PC-9 (cell line): ENCODE measurements around the gene ACBD6. TPM values are rescaled to one million over a fixed set of nuclear protein-coding genes. Genes with fewer than 3 reads are reported as not detected.

Experiments
- BruUV-seq: library from RNA; stranded (reverse); fragments of 400-500 nt; replicated peaks from 2 replicates; lab custom pipeline; 2021; lab: Mats Ljungman, UMichigan
- CTCF ChIA-PET: fragments of 300-600 bp; sonication (Branson Sonifier 250); formaldehyde crosslinking; loops from one replicate; lab custom pipeline; 2022; ENCODE audit warnings: antibody characterized with exemption; lab: Charles Lee
- POLR2A ChIA-PET: fragments of 300-600 bp; sonication (Branson Sonifier 250); formaldehyde crosslinking; loops from one replicate; lab custom pipeline; 2022; ENCODE audit warnings: antibody characterized with exemption; ENCODE audit not compliant: unreplicated experiment; lab: Charles Lee
- DNase-seq, 2 experiments: peaks; one replicate each; pipeline versions ENCODE4 v3.0.0 to v3.0.0-alpha.2; 2015 to 2022; ENCODE audit warnings: mixed read lengths in 1 of 2
- H2AFZ ChIP-seq: fragments of 200-600 bp; sonication (generic); 2 replicates; pipeline ENCODE4 v1.8.1; 2017; ENCODE audit warnings: antibody characterized with exemption
- H3F3A ChIP-seq: fragments of 200-600 bp; sonication (generic); 2 replicates; pipeline ENCODE4 v1.8.1; 2017; ENCODE audit warnings: antibody characterized with exemption, mild to moderate bottlenecking, low read depth; ENCODE audit not compliant: insufficient read depth
- H3K27ac ChIP-seq: fragments of 200-600 bp; sonication (generic); 2 replicates; pipeline ENCODE4 v1.6.1; 2016; ENCODE audit warnings: mixed run types
- H3K27me3 ChIP-seq: fragments of 200-600 bp; sonication (generic); 2 replicates; pipeline ENCODE4 v1.6.1; 2016; ENCODE audit warnings: low read depth, mixed run types; ENCODE audit not compliant: insufficient read depth
- H3K36me3 ChIP-seq: fragments of 200-600 bp; sonication (generic); 2 replicates; pipeline ENCODE4 v1.6.1; 2016; ENCODE audit warnings: low read depth, mixed run types
- H3K4me1 ChIP-seq: fragments of 200-600 bp; sonication (generic); replicated peaks from 2 replicates; pipeline ENCODE4 v1.6.1; 2016; ENCODE audit warnings: mixed run types; ENCODE audit not compliant: insufficient read depth
- H3K4me2 ChIP-seq: fragments of 200-600 bp; sonication (generic); 2 replicates; pipeline ENCODE4 v1.6.1; 2017; ENCODE audit warnings: mixed run types
- H3K4me3 ChIP-seq: fragments of 200-600 bp; sonication (generic); 2 replicates; pipeline ENCODE4 v1.6.1; 2016; ENCODE audit warnings: mixed run types
- H3K79me2 ChIP-seq: fragments of 200-600 bp; sonication (generic); 2 replicates; pipeline ENCODE4 v1.6.1; 2017; ENCODE audit warnings: low read depth, mixed run types
- H3K9me2 ChIP-seq: fragments of 200-600 bp; sonication (generic); 2 replicates; pipeline ENCODE4 v1.8.1; 2017; ENCODE audit warnings: mild to moderate bottlenecking; ENCODE audit not compliant: insufficient read depth
- H3K9me3 ChIP-seq: fragments of 200-600 bp; sonication (generic); 2 replicates; pipeline ENCODE4 v1.8.1; 2016; ENCODE audit warnings: low read depth; ENCODE audit not compliant: insufficient read depth
- H4K20me1 ChIP-seq: fragments of 200-600 bp; sonication (generic); 2 replicates; pipeline ENCODE4 v1.8.1; 2017; ENCODE audit not compliant: insufficient read depth
- EZH2 ChIP-seq: fragments of 200-600 bp; sonication (generic); IDR thresholded peaks from 2 replicates; pipeline ENCODE4 v1.8.0; 2017; ENCODE audit warnings: antibody characterized with exemption, low read depth
- intact Hi-C: fragments of 100-400 bp; cut with micrococcal nuclease; formaldehyde crosslinking; loops from one replicate; pipeline ENCODE4 v1.10.0; 2022; ENCODE audit not compliant: unreplicated experiment
- total RNA-seq: library from RNA; stranded (reverse); gene quantifications from 2 replicates; pipeline ENCODE4 v1.2.3, GENCODE V29; 2021
- TF ChIP-seq, protein P1 (sequence below): fragments of 200-600 bp; sonication (generic); conservative IDR thresholded peaks from 2 replicates; pipeline ENCODE4 v1.6.1; 2017; ENCODE audit warnings: mixed run types, antibody characterized with exemption, mild to moderate bottlenecking, moderate library complexity

The ACBD6 gene
- total RNA-seq, 1 experiment from 2014 or later, result 61.0 TPM

DNA sequence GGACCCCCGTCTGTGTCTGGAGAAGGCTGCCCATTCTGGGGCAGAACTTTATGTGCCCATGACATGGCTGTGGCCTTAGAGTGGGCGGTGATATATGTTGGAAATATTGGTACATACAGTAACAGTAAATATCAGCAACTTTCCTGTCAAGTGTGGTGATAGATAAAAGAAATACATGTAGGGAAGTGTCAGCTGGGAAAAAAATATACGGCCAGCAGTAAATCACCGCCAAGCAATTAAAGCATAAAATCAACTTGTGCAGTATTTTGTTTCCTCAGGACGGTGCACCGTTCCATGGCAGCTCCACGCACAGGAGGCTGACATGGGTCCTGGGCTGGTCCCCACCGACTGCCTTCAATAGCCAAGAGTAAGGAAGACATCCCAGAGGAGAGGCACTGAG, 244.9 kb downstream of the ACBD6 start:
- Histone ChIP-seq H3K27ac (no peak overlapping the region), H3K9me2 (no peaks in the 10 kb centered on the region), H3K4me1 (no peaks in the 10 kb centered on the region), H3K36me3 (no peaks in the 10 kb centered on the region), H2AFZ (no peak overlapping the region), H3F3A (no peaks in the 10 kb centered on the region), H3K79me2 (no peaks in the 10 kb centered on the region), H3K4me2 (no peak overlapping the region), H3K9me3 (no peaks in the 10 kb centered on the region), H3K4me3 (no peak overlapping the region), H3K27me3 (no peaks in the 10 kb centered on the region), H4K20me1 (no peaks in the 10 kb centered on the region)
- TF ChIP-seq EZH2, result no peak
- TF ChIP-seq, protein P1, sequence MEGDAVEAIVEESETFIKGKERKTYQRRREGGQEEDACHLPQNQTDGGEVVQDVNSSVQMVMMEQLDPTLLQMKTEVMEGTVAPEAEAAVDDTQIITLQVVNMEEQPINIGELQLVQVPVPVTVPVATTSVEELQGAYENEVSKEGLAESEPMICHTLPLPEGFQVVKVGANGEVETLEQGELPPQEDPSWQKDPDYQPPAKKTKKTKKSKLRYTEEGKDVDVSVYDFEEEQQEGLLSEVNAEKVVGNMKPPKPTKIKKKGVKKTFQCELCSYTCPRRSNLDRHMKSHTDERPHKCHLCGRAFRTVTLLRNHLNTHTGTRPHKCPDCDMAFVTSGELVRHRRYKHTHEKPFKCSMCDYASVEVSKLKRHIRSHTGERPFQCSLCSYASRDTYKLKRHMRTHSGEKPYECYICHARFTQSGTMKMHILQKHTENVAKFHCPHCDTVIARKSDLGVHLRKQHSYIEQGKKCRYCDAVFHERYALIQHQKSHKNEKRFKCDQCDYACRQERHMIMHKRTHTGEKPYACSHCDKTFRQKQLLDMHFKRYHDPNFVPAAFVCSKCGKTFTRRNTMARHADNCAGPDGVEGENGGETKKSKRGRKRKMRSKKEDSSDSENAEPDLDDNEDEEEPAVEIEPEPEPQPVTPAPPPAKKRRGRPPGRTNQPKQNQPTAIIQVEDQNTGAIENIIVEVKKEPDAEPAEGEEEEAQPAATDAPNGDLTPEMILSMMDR, result no peak
- ChIA-PET CTCF (no interaction called here), POLR2A (no interaction called here)
- no TSS peak for BruUV-seq
- intact Hi-C loops, result no loop called here
- no peak for DNase-seq

DNA sequence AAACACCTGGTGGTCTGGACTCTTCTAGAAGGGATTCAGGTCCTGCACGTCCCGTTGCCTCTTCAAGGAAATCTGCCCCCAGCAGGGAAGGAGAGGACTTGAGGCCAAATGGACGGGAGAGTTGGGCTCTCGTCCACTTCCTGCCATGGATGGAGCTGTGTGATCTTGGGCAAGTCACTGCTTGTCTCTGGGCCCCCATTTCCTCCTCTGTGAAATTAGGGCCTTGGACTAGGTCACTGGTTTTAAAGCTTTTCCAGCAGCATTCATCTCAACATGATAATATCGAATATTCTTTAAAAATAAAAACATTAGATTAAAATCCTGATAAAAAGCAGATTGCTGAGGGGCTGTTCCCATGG, 245.4 kb downstream of the ACBD6 start:
- H3K4me2 ChIP-seq, result no peak overlapping the region
- no peak for TF ChIP-seq EZH2
- TF ChIP-seq, protein P1, result no peak
- BruUV-seq, result no TSS peak
- H3K79me2 ChIP-seq, result no peaks in the 10 kb centered on the region
- no peak for DNase-seq
- no peak overlapping the region for H3K4me3 ChIP-seq
- H3K27ac ChIP-seq, result no peak overlapping the region
- H3K36me3 ChIP-seq, result no peaks in the 10 kb centered on the region
- intact Hi-C loops, result no loop called here
- H3K9me3 ChIP-seq, result no peaks in the 10 kb centered on the region
- no peaks in the 10 kb centered on the region for H4K20me1 ChIP-seq
- ChIA-PET POLR2A (no interaction called here), CTCF (no interaction called here)
- no peaks in the 10 kb centered on the region for H3K9me2 ChIP-seq
- no peak overlapping the region for H2AFZ ChIP-seq
- no peaks in the 10 kb centered on the region for H3F3A ChIP-seq
- no peaks in the 10 kb centered on the region for H3K27me3 ChIP-seq
- H3K4me1 ChIP-seq, result no peaks in the 10 kb centered on the region

DNA sequence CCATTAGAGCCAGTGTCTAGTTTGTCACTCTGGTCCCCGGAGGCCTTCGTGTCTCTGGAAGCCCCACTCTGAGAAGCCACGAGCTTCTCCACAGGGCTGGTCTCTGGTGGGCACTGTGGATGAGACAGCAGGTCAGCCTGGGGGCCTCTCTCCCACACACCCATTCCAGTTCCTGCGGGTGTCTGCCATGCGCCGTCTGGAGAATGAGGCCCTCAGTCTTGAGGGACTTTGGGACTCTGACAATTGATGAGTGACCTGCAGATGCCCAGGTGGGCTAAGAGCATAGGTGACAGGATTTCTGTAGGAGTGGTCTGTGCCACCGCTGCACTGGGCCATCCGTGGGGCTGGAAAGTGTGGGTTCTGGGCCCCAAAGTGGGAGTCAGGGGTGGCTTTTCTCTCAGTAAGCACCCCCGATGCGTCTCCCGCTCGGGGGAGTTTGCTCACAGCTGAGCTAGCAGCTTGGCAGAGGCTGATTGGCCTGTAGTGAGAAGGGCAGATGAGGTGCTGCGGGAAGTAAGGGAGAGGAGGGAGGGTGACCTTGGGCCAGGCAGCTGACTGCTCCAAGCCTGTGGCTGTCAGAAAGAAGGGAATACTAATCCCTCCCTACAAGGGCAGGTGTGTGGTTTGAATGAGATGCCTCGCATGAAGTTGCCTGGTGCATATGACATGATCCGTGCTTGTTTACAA, 245.9 kb downstream of the ACBD6 start:
- BruUV-seq, result no TSS peak
- H3K27me3 ChIP-seq, result no peaks in the 10 kb centered on the region
- TF ChIP-seq EZH2, result no peak
- TF ChIP-seq, protein P1, result no peak
- no peak for DNase-seq
- CTCF ChIA-PET, result no interaction called here
- H3K27ac ChIP-seq, result no peak overlapping the region
- H4K20me1 ChIP-seq, result no peaks in the 10 kb centered on the region; the same call in 1 of the 2 replicates
- H3K4me1 ChIP-seq, result no peaks in the 10 kb centered on the region
- no peak overlapping the region for H2AFZ ChIP-seq
- H3K36me3 ChIP-seq, result no peaks in the 10 kb centered on the region
- no peak overlapping the region for H3K4me3 ChIP-seq
- H3K79me2 ChIP-seq, result no peaks in the 10 kb centered on the region
- intact Hi-C loops, result no loop called here
- H3F3A ChIP-seq, result no peaks in the 10 kb centered on the region
- no peaks in the 10 kb centered on the region for H3K9me3 ChIP-seq
- H3K4me2 ChIP-seq, result no peak overlapping the region
- POLR2A ChIA-PET, result no interaction called here
- H3K9me2 ChIP-seq, result no peaks in the 10 kb centered on the region
